SIG-M5 treated with dmso at 0.1 percent for 504 hours (cell line): ENCODE measurements around the gene DNASE2B.

Source experiments
- DNase-seq: peaks from one replicate; lab custom pipeline; 2025; ENCODE audit not compliant: unreplicated experiment; lab: John Stamatoyannopoulos, UW

The DNASE2B gene, protein sequence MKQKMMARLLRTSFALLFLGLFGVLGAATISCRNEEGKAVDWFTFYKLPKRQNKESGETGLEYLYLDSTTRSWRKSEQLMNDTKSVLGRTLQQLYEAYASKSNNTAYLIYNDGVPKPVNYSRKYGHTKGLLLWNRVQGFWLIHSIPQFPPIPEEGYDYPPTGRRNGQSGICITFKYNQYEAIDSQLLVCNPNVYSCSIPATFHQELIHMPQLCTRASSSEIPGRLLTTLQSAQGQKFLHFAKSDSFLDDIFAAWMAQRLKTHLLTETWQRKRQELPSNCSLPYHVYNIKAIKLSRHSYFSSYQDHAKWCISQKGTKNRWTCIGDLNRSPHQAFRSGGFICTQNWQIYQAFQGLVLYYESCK

GRCh38 chr1:84398175-84399155, at the start of gene DNASE2B:
Gene DNASE2B (plus strand): TSS chr1:84398484. CDS start chr1:84398565, 81 bp downstream.
- no peak for DNase-seq

- no peak for DNase-seq
Observed at GRCh38 chr1:84348759-84349158, 49.5 kb upstream of the DNASE2B start.

DNA sequence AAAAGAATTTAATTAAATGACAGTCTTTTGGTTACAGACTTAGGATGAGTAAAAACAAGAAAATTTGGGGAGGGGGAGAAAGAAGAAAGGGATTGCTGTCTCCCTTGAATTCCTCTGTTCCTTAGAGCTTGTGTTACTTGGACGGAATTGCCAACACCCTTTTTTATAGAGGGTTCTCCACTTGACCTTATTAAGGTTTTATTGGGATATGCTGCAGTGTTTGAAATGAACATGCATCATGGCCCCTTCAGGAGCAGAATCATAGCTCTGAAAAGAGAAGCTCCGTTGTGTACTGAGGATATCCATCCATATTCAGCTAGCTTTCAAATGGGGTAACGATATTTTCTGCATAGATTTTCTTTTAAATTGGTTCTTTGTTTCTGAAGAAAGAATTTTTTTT, 48.2 kb upstream of the DNASE2B start:
- no peak for DNase-seq

DNA sequence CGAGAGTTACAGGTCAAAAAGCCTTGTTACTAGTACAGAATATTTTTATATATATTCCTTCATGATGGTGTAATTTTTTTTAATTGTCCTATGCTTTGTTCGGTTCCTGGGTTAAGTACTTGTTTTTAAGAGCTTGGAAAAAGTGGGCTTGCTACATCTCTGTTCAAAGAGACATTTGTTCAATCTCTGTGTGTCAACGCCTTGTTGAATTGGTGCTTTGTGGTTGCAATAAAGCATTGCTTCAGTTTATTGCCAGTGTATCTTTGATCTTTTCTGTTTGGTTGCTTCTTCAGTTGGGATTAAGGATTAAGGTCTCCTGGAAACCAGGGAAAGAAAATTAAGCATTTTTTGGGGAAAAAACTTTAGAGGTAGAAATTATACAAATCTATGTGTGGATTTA, 47.7 kb upstream of the DNASE2B start:
- no peak for DNase-seq

DNA sequence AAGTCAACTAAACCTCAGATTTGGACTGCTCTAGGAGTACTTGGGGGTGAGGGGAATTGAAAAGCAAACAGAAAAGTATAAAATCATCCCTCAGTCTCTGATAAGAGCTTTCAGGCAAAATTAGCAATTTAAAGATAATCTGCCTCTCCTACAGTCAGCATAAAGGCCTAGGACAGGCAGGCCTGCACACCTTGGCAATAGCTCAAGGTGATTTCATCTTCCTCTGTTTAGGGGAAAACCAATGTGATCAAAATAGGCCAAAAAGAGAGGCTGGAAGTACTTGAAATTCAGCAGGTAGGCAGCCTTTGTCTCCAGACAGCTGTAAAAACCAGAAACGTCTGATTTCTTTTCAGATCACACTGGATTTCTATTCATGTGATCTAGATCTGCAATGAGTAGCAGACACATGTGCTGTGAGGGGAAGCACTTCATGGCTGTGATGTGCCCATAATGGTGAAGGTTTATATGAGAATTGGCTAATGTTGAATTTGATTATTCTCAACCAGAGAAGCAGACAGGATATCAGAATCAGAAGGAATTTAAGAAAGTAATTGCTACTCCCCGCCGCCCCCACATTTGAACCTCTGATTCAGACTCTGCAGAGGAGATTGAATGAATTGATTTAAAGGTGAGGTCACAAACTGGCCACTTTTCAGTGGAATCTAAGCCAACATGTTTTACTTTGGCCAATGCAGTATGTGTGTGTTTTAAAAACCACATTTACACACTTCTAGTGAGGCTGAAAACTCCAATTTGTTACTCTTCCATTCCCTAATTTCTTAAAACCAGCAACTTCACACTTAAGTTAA, 45.8 kb upstream of the DNASE2B start:
- no peak for DNase-seq

- DNase-seq: no peak
Observed at GRCh38 chr1:84353695-84354094, 44.6 kb upstream of the DNASE2B start.

GRCh38 chr1:84355556-84355955, 42.7 kb upstream of the DNASE2B start:
- no peak for DNase-seq

DNA sequence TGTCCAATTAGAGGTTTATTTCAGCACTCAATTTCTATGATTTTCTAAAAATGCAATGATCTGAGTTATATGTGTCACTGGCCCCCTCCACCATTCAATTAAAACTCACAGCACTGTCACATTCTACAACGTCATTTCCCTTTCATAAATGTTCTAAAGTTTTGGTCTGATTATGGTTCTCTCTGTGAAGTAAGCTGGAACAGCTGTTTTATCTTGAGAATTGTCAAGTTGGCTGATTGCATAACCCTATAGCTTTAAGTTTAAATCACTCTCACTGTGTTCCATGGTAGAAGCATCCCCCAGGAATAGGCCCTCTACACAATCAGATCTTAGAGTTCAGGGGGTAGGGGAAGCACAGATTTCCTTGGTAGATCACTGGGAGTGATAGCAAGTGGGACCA, 41.4 kb upstream of the DNASE2B start:
- no peak for DNase-seq

GRCh38 chr1:84358695-84359094, 39.6 kb upstream of the DNASE2B start:
- DNase-seq: no peak

- DNase-seq: no peak
Observed at GRCh38 chr1:84360316-84360715, 38.0 kb upstream of the DNASE2B start.

GRCh38 chr1:84361796-84362195, 36.5 kb upstream of the DNASE2B start:
- no peak for DNase-seq

DNA sequence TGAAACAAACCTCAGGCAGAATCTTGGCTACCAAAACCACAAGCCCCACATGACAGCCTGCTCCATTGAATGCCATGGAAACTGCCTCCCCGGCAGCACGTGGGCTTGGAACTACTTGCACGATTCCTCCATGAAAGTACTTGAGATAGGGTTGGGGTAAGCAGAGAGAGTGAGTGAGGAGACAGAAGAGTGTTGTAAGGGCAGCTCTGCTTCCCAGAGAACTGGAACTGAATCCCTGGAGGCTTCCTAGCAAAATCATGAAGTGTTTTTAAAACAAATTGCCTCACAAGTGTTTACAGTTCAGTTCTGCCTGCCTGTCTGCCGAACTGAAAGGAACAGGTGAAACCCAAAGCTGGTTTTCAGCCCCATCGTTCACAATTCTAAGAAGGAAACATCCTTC, 35.3 kb upstream of the DNASE2B start:
- DNase-seq: no peak

DNA sequence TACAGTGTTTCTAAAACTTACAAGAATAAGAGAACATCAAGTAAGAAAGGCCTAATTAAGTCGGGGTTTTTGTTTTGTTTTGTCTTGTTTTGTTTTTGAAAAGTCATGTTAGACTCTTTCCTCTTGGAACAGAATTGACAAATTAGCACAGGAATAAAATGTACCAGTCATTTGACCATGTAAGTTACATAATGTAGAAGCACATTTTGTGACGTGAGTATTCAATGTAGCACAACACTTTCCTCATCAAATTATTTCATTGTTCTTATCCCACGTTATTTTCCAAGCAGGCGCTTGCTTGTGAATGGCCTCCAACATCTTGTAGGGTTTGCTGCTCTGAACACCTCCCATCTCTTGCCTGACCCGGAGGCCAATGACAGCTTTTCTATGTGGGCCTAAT, 34.7 kb upstream of the DNASE2B start:
- DNase-seq: no peak

DNA sequence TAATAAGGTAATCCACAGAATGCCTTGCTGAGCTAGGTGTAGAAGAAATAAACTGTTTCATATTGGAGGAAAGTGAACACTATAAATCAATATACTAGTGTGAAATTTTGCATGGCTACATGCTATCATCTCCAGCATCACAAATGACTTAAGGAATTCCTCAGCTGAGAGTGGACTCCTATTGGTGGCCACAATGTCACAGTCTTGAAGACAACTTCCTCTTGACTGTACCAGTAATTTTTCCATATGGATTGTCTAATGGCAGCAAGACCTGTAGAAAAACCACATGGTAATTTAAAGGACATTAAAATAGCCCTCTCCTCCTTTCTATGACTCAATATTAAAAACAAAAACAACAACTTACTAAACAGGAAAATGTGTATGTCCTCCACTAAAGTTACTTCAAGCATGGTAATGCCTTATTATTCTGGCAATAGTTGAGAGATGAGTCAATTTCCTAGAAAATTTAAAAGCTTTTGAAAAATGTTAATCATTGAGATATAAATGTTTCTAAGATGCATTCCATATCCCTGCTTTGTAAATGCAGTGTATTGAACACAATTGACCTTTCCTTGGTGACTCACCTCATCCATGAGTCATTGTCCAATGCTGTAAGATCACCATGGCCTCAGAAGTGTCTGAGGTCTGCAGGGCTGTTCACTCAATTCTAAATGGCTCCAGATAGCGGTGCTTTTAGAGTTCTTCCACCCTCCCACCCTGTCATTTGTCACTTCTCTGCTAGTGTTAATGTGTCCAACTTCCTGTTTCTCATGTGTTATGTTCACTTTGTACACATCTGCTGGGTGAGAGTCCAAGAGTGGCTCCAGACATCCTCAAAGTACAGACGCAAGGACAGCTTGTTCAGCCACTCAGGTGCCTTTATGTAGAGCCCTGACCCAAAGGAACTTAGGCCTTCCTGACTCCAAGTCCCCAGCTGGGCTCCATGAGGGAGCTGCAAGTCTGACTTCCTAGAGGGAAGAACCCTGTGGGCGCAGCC, 32.8 kb upstream of the DNASE2B start:
- peak; percentile 11 for DNase-seq

GRCh38 chr1:84366786-84367185, 31.5 kb upstream of the DNASE2B start:
- no peak for DNase-seq

DNA sequence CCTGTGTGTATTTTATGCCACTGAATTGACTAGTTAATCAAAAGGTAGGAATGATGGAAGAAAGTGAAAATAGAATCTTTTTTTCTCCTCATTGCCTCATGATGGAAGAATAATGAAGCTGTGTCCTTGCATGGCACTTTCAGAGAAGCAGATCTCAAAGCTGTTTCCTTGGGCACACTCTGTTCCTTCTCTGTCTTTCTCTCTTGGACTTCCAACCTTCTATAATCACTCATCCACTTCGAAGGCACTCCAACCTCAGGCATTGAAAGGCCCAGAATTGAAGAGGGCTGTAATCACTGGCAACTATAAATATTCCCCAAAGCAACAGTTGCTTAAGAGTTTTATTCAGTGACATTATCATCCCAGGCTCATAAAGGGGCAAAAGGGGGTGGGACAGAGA, 31.1 kb upstream of the DNASE2B start:
- no peak for DNase-seq

- no peak for DNase-seq
Observed at GRCh38 chr1:84368441-84368840, 29.8 kb upstream of the DNASE2B start.

GRCh38 chr1:84370266-84370665, 28.0 kb upstream of the DNASE2B start:
- DNase-seq: no peak

DNA sequence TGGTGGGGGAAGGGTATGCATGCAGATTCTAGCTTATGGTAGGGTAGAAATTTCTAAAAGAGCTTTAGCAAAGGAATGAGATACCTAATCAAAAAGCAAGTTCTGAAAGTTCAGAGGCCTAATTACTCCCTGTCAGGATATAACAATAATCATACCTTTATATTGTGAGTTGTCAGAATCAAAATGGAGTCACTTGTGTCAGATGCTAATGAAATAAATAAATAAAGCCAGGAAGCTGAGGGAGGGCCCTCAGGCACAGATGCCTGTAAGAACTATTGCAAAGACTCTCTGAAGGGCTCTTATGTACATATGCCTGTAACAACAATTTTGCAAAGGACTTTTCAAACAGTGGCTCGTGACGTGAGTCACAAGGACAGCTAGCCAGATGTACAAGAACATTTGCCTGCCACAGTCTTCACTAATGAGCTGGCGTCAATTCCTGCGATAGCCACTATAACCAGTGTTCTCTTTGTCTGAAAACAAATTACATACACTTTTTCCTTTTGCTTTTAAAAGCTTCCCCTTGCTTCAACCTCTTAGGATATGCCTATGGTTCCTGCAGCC, 27.4 kb upstream of the DNASE2B start:
- DNase-seq: no peak
